ENCODE results near the gene TLNRD1.

The TLNRD1 gene

GRCh38 chr15:80989081-80989517 is 11.6 kb upstream of the TLNRD1 start:
- peak overlapping the region; percentile 92 for H3K4me3 Mint-ChIP-seq
- peak; percentile 0 for ATAC-seq
- H3K27ac Mint-ChIP-seq: peak overlapping the region; percentile 91
- H3K36me3 Mint-ChIP-seq: peaks cover 9% of the 10 kb centered on the region
- no peaks in the 10 kb centered on the region for H3K27me3 Mint-ChIP-seq
- H3K9me3 Mint-ChIP-seq: no peaks in the 10 kb centered on the region
- peaks cover 50% of the 10 kb centered on the region for H3K4me1 Mint-ChIP-seq

GRCh38 chr15:80989518-80990478 is 10.9 kb upstream of the TLNRD1 start, which contains the start of gene MESD:
Gene MESD, minus strand, starts transcription at chr15:80989819. Its CDS starts 28 bp downstream, at chr15:80989791.
- Mint-ChIP-seq H3K9me3 (no peaks in the 10 kb centered on the region), H3K4me1 (peaks cover 43% of the 10 kb centered on the region), H3K27ac (peak within 1 kb of the TSS; percentile 91), H3K36me3 (peaks cover 9% of the 10 kb centered on the region), H3K27me3 (no peaks in the 10 kb centered on the region), H3K4me3 (peak within 1 kb of the TSS; percentile 92)
- ATAC-seq: peak; percentile 100

- H3K27ac Mint-ChIP-seq: no peak overlapping the region
- H3K4me3 Mint-ChIP-seq: no peak overlapping the region
- peaks cover 35% of the 10 kb centered on the region for H3K4me1 Mint-ChIP-seq
These were observed 9.8 kb upstream of the TLNRD1 start for GRCh38 chr15:80990955-80991354.

GRCh38 chr15:80991421-80991820 is 9.3 kb upstream of the TLNRD1 start:
- Mint-ChIP-seq H3K27me3 (no peaks in the 10 kb centered on the region), H3K4me3 (no peak overlapping the region), H3K4me1 (peaks cover 30% of the 10 kb centered on the region), H3K9me3 (peaks cover 4% of the 10 kb centered on the region), H3K27ac (no peak overlapping the region), H3K36me3 (peaks cover 9% of the 10 kb centered on the region)
- ATAC-seq: no peak

More at GRCh38 chr15:80990955-80991354, 9.8 kb upstream of the TLNRD1 start:
- H3K27me3 Mint-ChIP-seq: no peaks in the 10 kb centered on the region
- ATAC-seq: no peak
- peaks cover under 1% of the 10 kb centered on the region for H3K9me3 Mint-ChIP-seq
- peaks cover 9% of the 10 kb centered on the region for H3K36me3 Mint-ChIP-seq

GRCh38 chr15:80992006-80992405 is 8.7 kb upstream of the TLNRD1 start:
- H3K4me1 Mint-ChIP-seq: peaks cover 25% of the 10 kb centered on the region
- no peak overlapping the region for H3K27ac Mint-ChIP-seq
- H3K9me3 Mint-ChIP-seq: peaks cover 4% of the 10 kb centered on the region
- no peak for ATAC-seq
- peaks cover 9% of the 10 kb centered on the region for H3K36me3 Mint-ChIP-seq
- no peaks in the 10 kb centered on the region for H3K27me3 Mint-ChIP-seq
- H3K4me3 Mint-ChIP-seq: no peak overlapping the region

GRCh38 chr15:80992441-80992840 is 8.3 kb upstream of the TLNRD1 start:
- Mint-ChIP-seq H3K4me1 (peaks cover 22% of the 10 kb centered on the region), H3K36me3 (peaks cover 9% of the 10 kb centered on the region), H3K27me3 (no peaks in the 10 kb centered on the region), H3K9me3 (peaks cover 4% of the 10 kb centered on the region), H3K4me3 (no peak overlapping the region), H3K27ac (no peak overlapping the region)
- no peak for ATAC-seq

- Mint-ChIP-seq H3K4me3 (no peak overlapping the region), H3K27me3 (no peaks in the 10 kb centered on the region), H3K36me3 (no peaks in the 10 kb centered on the region), H3K27ac (no peak overlapping the region), H3K4me1 (peaks cover 26% of the 10 kb centered on the region), H3K9me3 (peaks cover 4% of the 10 kb centered on the region)
- ATAC-seq: no peak
These were observed 4.5 kb upstream of the TLNRD1 start for GRCh38 chr15:80996247-80996646.

- no peak for ATAC-seq
- no peaks in the 10 kb centered on the region for H3K36me3 Mint-ChIP-seq
- no peak overlapping the region for H3K4me3 Mint-ChIP-seq
- no peak overlapping the region for H3K27ac Mint-ChIP-seq
- H3K4me1 Mint-ChIP-seq: peaks cover 20% of the 10 kb centered on the region
- H3K27me3 Mint-ChIP-seq: no peaks in the 10 kb centered on the region
- peaks cover 4% of the 10 kb centered on the region for H3K9me3 Mint-ChIP-seq
These were observed 3.0 kb upstream of the TLNRD1 start for GRCh38 chr15:80997692-80998091.

- ATAC-seq: no peak
- Mint-ChIP-seq H3K27me3 (no peaks in the 10 kb centered on the region), H3K4me3 (no peak overlapping the region), H3K9me3 (peaks cover 4% of the 10 kb centered on the region), H3K4me1 (peaks cover 22% of the 10 kb centered on the region), H3K27ac (peak overlapping the region; percentile 64), H3K36me3 (peaks cover under 1% of the 10 kb centered on the region)
These were observed 2.5 kb upstream of the TLNRD1 start for GRCh38 chr15:80998251-80998650.

- H3K27me3 Mint-ChIP-seq: no peaks in the 10 kb centered on the region
- H3K36me3 Mint-ChIP-seq: peaks cover 14% of the 10 kb centered on the region
- H3K9me3 Mint-ChIP-seq: peaks cover 4% of the 10 kb centered on the region
- ATAC-seq: peak; percentile 24
- peak overlapping the region; percentile 93 for H3K27ac Mint-ChIP-seq
- peak overlapping the region; percentile 87 for H3K4me3 Mint-ChIP-seq
- peaks cover 36% of the 10 kb centered on the region for H3K4me1 Mint-ChIP-seq
These were observed 1.1 kb upstream of the TLNRD1 start for GRCh38 chr15:80999623-81000036.

- H3K27ac Mint-ChIP-seq: peak overlapping the region; percentile 93
- H3K27me3 Mint-ChIP-seq: no peaks in the 10 kb centered on the region
- peaks cover 41% of the 10 kb centered on the region for H3K4me1 Mint-ChIP-seq
- no peak for ATAC-seq
- H3K9me3 Mint-ChIP-seq: peaks cover 4% of the 10 kb centered on the region
- H3K36me3 Mint-ChIP-seq: peaks cover 15% of the 10 kb centered on the region
- peak overlapping the region; percentile 87 for H3K4me3 Mint-ChIP-seq
These were observed 539 bp upstream of the TLNRD1 start for GRCh38 chr15:81000144-81000623.

- H3K4me1 Mint-ChIP-seq: peaks cover 45% of the 10 kb centered on the region
- ATAC-seq: peak; percentile 71
- H3K4me3 Mint-ChIP-seq: peak overlapping the region; percentile 87
- H3K36me3 Mint-ChIP-seq: peaks cover 15% of the 10 kb centered on the region
- H3K9me3 Mint-ChIP-seq: no peaks in the 10 kb centered on the region
- H3K27me3 Mint-ChIP-seq: no peaks in the 10 kb centered on the region
- H3K27ac Mint-ChIP-seq: peak overlapping the region; percentile 93
These were observed 657 bp downstream of the TLNRD1 start for GRCh38 chr15:81001152-81002008.

- Mint-ChIP-seq H3K36me3 (peaks cover 15% of the 10 kb centered on the region), H3K9me3 (no peaks in the 10 kb centered on the region), H3K27ac (peak overlapping the region; percentile 93), H3K27me3 (no peaks in the 10 kb centered on the region), H3K4me3 (peak overlapping the region; percentile 87), H3K4me1 (peaks cover 47% of the 10 kb centered on the region)
- no peak for ATAC-seq
These were observed 1.2 kb downstream of the TLNRD1 start for GRCh38 chr15:81002009-81002330.

- Mint-ChIP-seq H3K27ac (no peak overlapping the region), H3K27me3 (no peaks in the 10 kb centered on the region), H3K4me3 (peak overlapping the region; percentile 56), H3K4me1 (peaks cover 52% of the 10 kb centered on the region), H3K36me3 (peaks cover 15% of the 10 kb centered on the region), H3K9me3 (no peaks in the 10 kb centered on the region)
- no peak for ATAC-seq
These were observed 1.8 kb downstream of the TLNRD1 start for GRCh38 chr15:81002331-81003096.

GRCh38 chr15:81003097-81003350 is 2.3 kb downstream of the TLNRD1 start:
- peaks cover 15% of the 10 kb centered on the region for H3K36me3 Mint-ChIP-seq
- H3K4me1 Mint-ChIP-seq: peaks cover 57% of the 10 kb centered on the region
- ATAC-seq: no peak
- H3K4me3 Mint-ChIP-seq: no peak overlapping the region
- no peaks in the 10 kb centered on the region for H3K27me3 Mint-ChIP-seq
- no peaks in the 10 kb centered on the region for H3K9me3 Mint-ChIP-seq
- no peak overlapping the region for H3K27ac Mint-ChIP-seq

Measured in stimulated activated memory B cell treated with anti-CD40 and anti-IgM and Interleukin-4, amounts not matched to agents 10 μg/mL and 1 μg/mL and 100 μg/mL, for 72 hours (primary cell).